HG03342 (cell line): ENCODE measurements around the gene PCDHB3.
"Not testable (repeated sequence)": the region's sequence is repeated elsewhere in the genome, so short reads cannot be mapped to it uniquely, and the experiment has no call there.

Experiments used
- ATAC-seq: cut with Tn5 transposase; IDR thresholded peaks from one replicate; pipeline ENCODE4 v1.9.1; 2021; ENCODE audit warnings: mild to moderate bottlenecking, moderate library complexity; ENCODE audit not compliant: unreplicated experiment

Gene PCDHB3

GRCh38 chr5:141135718-141136266 is 35.5 kb downstream of the PCDHB3 start:
- no peak for ATAC-seq

GRCh38 chr5:141137346-141137745 is 37.1 kb downstream of the PCDHB3 start:
- not testable (repeated sequence) for ATAC-seq

DNA sequence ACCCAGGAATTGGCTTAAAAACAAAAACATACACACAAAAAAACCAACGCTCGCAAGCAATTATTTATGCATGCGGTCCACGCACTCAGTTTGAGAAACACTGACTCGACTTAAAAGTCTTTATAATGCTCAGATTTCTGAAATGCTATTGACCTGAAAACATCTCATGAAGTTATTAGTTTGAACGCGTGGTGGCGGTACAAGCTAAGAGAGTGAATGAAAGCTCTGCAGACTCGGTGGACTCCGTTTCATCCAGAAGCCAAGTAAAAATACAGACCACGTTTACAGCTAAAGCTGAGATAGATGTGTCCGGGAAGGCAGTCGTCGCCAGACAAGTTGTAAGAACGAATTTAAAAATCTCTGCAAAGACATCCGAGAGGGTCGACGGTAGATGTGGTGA is 49.5 kb downstream of the PCDHB3 start, which contains the start of gene PCDHB6:
Gene PCDHB6 (plus strand): TSS at position 246 of the 400 bp plus-strand sequence. CDS start 201 bp downstream, outside the sequence.
- no peak for ATAC-seq

DNA sequence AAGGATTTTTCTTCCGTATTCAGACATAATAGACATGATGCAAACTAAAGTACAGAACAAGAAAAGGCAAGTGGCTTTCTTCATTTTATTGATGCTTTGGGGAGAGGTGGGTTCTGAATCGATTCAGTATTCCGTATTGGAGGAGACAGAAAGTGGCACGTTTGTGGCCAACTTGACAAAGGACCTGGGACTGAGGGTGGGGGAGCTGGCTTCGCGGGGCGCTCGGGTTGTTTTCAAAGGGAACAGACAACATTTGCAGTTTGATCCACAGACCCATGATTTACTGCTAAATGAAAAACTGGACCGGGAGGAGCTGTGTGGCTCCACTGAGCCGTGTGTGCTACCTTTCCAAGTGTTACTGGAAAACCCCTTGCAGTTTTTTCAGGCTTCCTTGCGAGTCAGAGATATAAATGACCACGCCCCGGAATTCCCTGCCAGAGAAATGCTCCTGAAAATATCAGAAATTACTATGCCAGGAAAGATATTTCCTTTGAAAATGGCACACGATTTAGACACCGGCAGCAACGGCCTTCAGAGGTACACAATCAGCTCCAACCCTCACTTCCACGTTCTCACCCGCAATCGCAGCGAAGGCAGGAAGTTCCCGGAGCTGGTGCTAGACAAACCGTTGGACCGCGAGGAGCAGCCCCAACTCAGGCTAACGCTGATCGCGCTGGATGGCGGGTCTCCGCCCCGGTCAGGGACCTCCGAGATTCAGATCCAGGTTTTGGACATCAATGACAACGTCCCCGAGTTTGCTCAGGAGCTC is 50.1 kb downstream of the PCDHB3 start:
- no peak for ATAC-seq

DNA sequence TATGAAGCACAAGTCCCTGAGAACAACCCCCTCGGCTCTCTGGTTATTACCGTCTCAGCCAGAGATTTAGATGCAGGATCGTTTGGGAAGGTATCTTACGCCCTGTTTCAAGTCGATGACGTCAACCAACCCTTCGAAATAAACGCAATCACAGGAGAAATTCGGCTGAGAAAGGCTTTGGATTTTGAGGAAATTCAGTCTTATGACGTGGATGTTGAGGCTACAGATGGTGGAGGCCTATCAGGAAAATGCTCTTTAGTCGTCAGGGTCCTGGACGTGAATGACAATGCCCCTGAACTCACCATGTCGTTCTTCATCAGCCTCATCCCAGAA is 50.7 kb downstream of the PCDHB3 start:
- no peak for ATAC-seq

GRCh38 chr5:141151632-141152031 is 51.4 kb downstream of the PCDHB3 start:
- ATAC-seq: not testable (repeated sequence)

DNA sequence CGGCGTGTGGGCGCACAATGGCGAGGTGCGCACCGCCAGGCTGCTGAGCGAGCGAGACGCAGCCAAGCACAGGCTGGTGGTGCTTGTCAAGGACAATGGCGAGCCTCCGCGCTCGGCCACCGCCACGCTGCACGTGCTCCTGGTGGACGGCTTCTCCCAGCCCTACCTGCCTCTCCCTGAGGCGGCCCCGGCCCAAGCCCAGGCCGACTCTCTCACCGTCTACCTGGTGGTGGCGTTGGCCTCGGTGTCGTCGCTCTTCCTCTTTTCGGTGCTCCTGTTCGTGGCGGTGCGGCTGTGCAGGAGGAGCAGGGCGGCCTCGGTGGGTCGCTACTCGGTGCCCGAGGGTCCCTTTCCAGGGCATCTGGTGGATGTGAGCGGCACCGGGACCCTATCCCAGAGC is 51.8 kb downstream of the PCDHB3 start:
- ATAC-seq: not testable (repeated sequence)
